ENCODE data around the gene SYNGAP1. TPM values are rescaled to one million over a fixed set of nuclear protein-coding genes. Genes with fewer than 3 reads are reported as not detected.

Gene SYNGAP1
- total RNA-seq, 1 experiment from 2014 or later = 29.0 TPM

GRCh38 chr6:33434961-33435360 lies 15.1 kb downstream of the SYNGAP1 start:
- no peaks in the 10 kb centered on the region for H3K27me3 ChIP-seq (ENCODE audit: control insufficient read depth, insufficient read depth, low read length)
- DNase-seq (ENCODE audit: low read depth, low spot score) (no peak), ATAC-seq (no peak)
- H3K4me3 ChIP-seq (ENCODE audit: low read depth in 2 of 2, low read length in 2 of 2) = no peak overlapping the region
- no TSS peak for BruUV-seq (replicated peaks)
- peaks cover 5% of the 10 kb centered on the region; the same call in 1 of the 2 replicates for H3K36me3 ChIP-seq (ENCODE audit: control insufficient read depth, insufficient read depth, low read length)
- peaks cover 17% of the 10 kb centered on the region for H3K4me1 ChIP-seq (ENCODE audit: control insufficient read depth, insufficient read depth, low read length)
- POLR2A ChIA-PET = no interaction called here
- no peaks in the 10 kb centered on the region for H3K9me3 ChIP-seq (ENCODE audit: control insufficient read depth, insufficient read depth, low read depth, low read length)
- in situ Hi-C loops (cut with HindIII; ENCODE audit: low pct_unique_long_range_greater_than_20kb, low sequenced_read_pairs) (no loop called here), intact Hi-C loops (cut with micrococcal nuclease; ENCODE audit: unreplicated experiment) (no loop called here)
- CTCF ChIA-PET = no interaction called here
- TF ChIP-seq POLR2AphosphoS5 (IDR thresholded peaks at IDR 0.05; ENCODE audit: low read depth, low read length) (no peak), REST (IDR thresholded peaks at IDR 0.05; ENCODE audit: insufficient read depth in 1 of 2, low read depth in 2 of 2, low read length in 1 of 2) (no peak), TCF7L2 (IDR thresholded peaks at IDR 0.05; ENCODE audit: low read depth, low read length) (no peak), SIN3A (IDR thresholded peaks at IDR 0.05; ENCODE audit: borderline replicate concordance, insufficient read depth, low read depth, low read length) (no peak)
- TF ChIP-seq, protein P1, sequence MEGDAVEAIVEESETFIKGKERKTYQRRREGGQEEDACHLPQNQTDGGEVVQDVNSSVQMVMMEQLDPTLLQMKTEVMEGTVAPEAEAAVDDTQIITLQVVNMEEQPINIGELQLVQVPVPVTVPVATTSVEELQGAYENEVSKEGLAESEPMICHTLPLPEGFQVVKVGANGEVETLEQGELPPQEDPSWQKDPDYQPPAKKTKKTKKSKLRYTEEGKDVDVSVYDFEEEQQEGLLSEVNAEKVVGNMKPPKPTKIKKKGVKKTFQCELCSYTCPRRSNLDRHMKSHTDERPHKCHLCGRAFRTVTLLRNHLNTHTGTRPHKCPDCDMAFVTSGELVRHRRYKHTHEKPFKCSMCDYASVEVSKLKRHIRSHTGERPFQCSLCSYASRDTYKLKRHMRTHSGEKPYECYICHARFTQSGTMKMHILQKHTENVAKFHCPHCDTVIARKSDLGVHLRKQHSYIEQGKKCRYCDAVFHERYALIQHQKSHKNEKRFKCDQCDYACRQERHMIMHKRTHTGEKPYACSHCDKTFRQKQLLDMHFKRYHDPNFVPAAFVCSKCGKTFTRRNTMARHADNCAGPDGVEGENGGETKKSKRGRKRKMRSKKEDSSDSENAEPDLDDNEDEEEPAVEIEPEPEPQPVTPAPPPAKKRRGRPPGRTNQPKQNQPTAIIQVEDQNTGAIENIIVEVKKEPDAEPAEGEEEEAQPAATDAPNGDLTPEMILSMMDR (IDR thresholded peaks at IDR 0.05) = no peak
- H3K27ac ChIP-seq (ENCODE audit: low read length) = no peak overlapping the region

GRCh38 chr6:33437666-33438065 lies 17.8 kb downstream of the SYNGAP1 start:
- Histone ChIP-seq H3K36me3 (ENCODE audit: control insufficient read depth, insufficient read depth, low read length) (peaks cover 5% of the 10 kb centered on the region; the same call in 1 of the 2 replicates), H3K9me3 (ENCODE audit: control insufficient read depth, insufficient read depth, low read depth, low read length) (no peaks in the 10 kb centered on the region), H3K4me3 (ENCODE audit: low read depth in 2 of 2, low read length in 2 of 2) (no peak overlapping the region), H3K4me1 (ENCODE audit: control insufficient read depth, insufficient read depth, low read length) (no peaks in the 10 kb centered on the region), H3K27me3 (ENCODE audit: control insufficient read depth, insufficient read depth, low read length) (no peaks in the 10 kb centered on the region), H3K27ac (ENCODE audit: low read length) (no peak overlapping the region)
- CTCF ChIA-PET = no interaction called here
- TF ChIP-seq, protein P1 (IDR thresholded peaks at IDR 0.05) = no peak
- TF ChIP-seq SIN3A (IDR thresholded peaks at IDR 0.05; ENCODE audit: borderline replicate concordance, insufficient read depth, low read depth, low read length) = no peak
- no peak for TF ChIP-seq TCF7L2 (IDR thresholded peaks at IDR 0.05; ENCODE audit: low read depth, low read length)
- no peak for TF ChIP-seq REST (IDR thresholded peaks at IDR 0.05; ENCODE audit: insufficient read depth in 1 of 2, low read depth in 2 of 2, low read length in 1 of 2)
- TF ChIP-seq POLR2AphosphoS5 (IDR thresholded peaks at IDR 0.05; ENCODE audit: low read depth, low read length) = no peak
- no peak for ATAC-seq
- POLR2A ChIA-PET = no interaction called here
- in situ Hi-C loops (cut with HindIII; ENCODE audit: low pct_unique_long_range_greater_than_20kb, low sequenced_read_pairs) = no loop called here
- intact Hi-C loops (cut with micrococcal nuclease; ENCODE audit: unreplicated experiment) = no loop called here
- no TSS peak for BruUV-seq (replicated peaks)
- no peak for DNase-seq (ENCODE audit: low read depth, low spot score)

Data from Panc1 (cell line).